ENCODE measurements around the gene ARHGAP24.
"Not testable (repeated sequence)": the region's sequence is repeated elsewhere in the genome, so short reads cannot be mapped to it uniquely, and the experiment has no call there.

Gene ARHGAP24

GRCh38 chr4:85808864-85809263 is 333.9 kb downstream of the ARHGAP24 start:
- H3K9me3 ChIP-seq (ENCODE audit: control insufficient read depth in 2 of 2, low read length in 2 of 2) = no peaks in the 10 kb centered on the region
- no peaks in the 10 kb centered on the region for H3K4me1 ChIP-seq (ENCODE audit: control insufficient read depth in 2 of 2, insufficient read depth in 2 of 2, low read length in 2 of 2)
- H3K4me3 ChIP-seq (ENCODE audit: low read length in 2 of 2) = no peak overlapping the region
- no peaks in the 10 kb centered on the region for H3K27me3 ChIP-seq (ENCODE audit: control insufficient read depth in 2 of 2, insufficient read depth in 2 of 2, low read length in 2 of 2)
- no peak overlapping the region for H3K27ac ChIP-seq (ENCODE audit: low read depth in 2 of 2, low read length in 2 of 2)
- no peak overlapping the region for H3K9ac ChIP-seq (ENCODE audit: low read depth in 1 of 2, low read length in 2 of 2)
- H3K36me3 ChIP-seq (ENCODE audit: control insufficient read depth in 2 of 2, insufficient read depth in 2 of 2, low read length in 2 of 2) = no peaks in the 10 kb centered on the region

- Histone ChIP-seq H3K36me3 (ENCODE audit: control insufficient read depth in 2 of 2, insufficient read depth in 2 of 2, low read length in 2 of 2) (no peaks in the 10 kb centered on the region), H3K9me3 (ENCODE audit: control insufficient read depth in 2 of 2, low read length in 2 of 2) (no peaks in the 10 kb centered on the region), H3K4me3 (ENCODE audit: low read length in 2 of 2) (no peak overlapping the region), H3K9ac (ENCODE audit: low read depth in 1 of 2, low read length in 2 of 2) (no peak overlapping the region), H3K27ac (ENCODE audit: low read depth in 2 of 2, low read length in 2 of 2) (no peak overlapping the region), H3K4me1 (ENCODE audit: control insufficient read depth in 2 of 2, insufficient read depth in 2 of 2, low read length in 2 of 2) (no peaks in the 10 kb centered on the region), H3K27me3 (ENCODE audit: control insufficient read depth in 2 of 2, insufficient read depth in 2 of 2, low read length in 2 of 2) (no peaks in the 10 kb centered on the region)
Measured at GRCh38 chr4:85812776-85813175, 337.8 kb downstream of the ARHGAP24 start.

- Histone ChIP-seq H3K4me3 (ENCODE audit: low read length in 2 of 2) (no peak overlapping the region), H3K36me3 (ENCODE audit: control insufficient read depth in 2 of 2, insufficient read depth in 2 of 2, low read length in 2 of 2) (no peaks in the 10 kb centered on the region), H3K9ac (ENCODE audit: low read depth in 1 of 2, low read length in 2 of 2) (no peak overlapping the region), H3K27me3 (ENCODE audit: control insufficient read depth in 2 of 2, insufficient read depth in 2 of 2, low read length in 2 of 2) (no peaks in the 10 kb centered on the region), H3K4me1 (ENCODE audit: control insufficient read depth in 2 of 2, insufficient read depth in 2 of 2, low read length in 2 of 2) (no peaks in the 10 kb centered on the region), H3K9me3 (ENCODE audit: control insufficient read depth in 2 of 2, low read length in 2 of 2) (no peaks in the 10 kb centered on the region), H3K27ac (ENCODE audit: low read depth in 2 of 2, low read length in 2 of 2) (no peak overlapping the region)
Measured at GRCh38 chr4:85815796-85816459, 341.0 kb downstream of the ARHGAP24 start.

- H3K27me3 ChIP-seq (ENCODE audit: control insufficient read depth in 2 of 2, insufficient read depth in 2 of 2, low read length in 2 of 2) = no peaks in the 10 kb centered on the region
- no peak overlapping the region for H3K9ac ChIP-seq (ENCODE audit: low read depth in 1 of 2, low read length in 2 of 2)
- no peaks in the 10 kb centered on the region for H3K4me1 ChIP-seq (ENCODE audit: control insufficient read depth in 2 of 2, insufficient read depth in 2 of 2, low read length in 2 of 2)
- no peak overlapping the region for H3K27ac ChIP-seq (ENCODE audit: low read depth in 2 of 2, low read length in 2 of 2)
- no peaks in the 10 kb centered on the region for H3K36me3 ChIP-seq (ENCODE audit: control insufficient read depth in 2 of 2, insufficient read depth in 2 of 2, low read length in 2 of 2)
- no peaks in the 10 kb centered on the region for H3K9me3 ChIP-seq (ENCODE audit: control insufficient read depth in 2 of 2, low read length in 2 of 2)
- H3K4me3 ChIP-seq (ENCODE audit: low read length in 2 of 2) = no peak overlapping the region
Measured at GRCh38 chr4:85818700-85819099, 343.8 kb downstream of the ARHGAP24 start.

- H3K27me3 ChIP-seq (ENCODE audit: control insufficient read depth in 2 of 2, insufficient read depth in 2 of 2, low read length in 2 of 2); H3K4me3 ChIP-seq (ENCODE audit: low read length in 2 of 2); H3K9ac ChIP-seq (ENCODE audit: low read depth in 1 of 2, low read length in 2 of 2); H3K9me3 ChIP-seq (ENCODE audit: control insufficient read depth in 2 of 2, low read length in 2 of 2); H3K27ac ChIP-seq (ENCODE audit: low read depth in 2 of 2, low read length in 2 of 2); H3K4me1 ChIP-seq (ENCODE audit: control insufficient read depth in 2 of 2, insufficient read depth in 2 of 2, low read length in 2 of 2); H3K36me3 ChIP-seq (ENCODE audit: control insufficient read depth in 2 of 2, insufficient read depth in 2 of 2, low read length in 2 of 2): not testable (repeated sequence)
Measured at GRCh38 chr4:85820101-85820500, 345.2 kb downstream of the ARHGAP24 start.

- Histone ChIP-seq H3K36me3 (ENCODE audit: control insufficient read depth in 2 of 2, insufficient read depth in 2 of 2, low read length in 2 of 2) (no peaks in the 10 kb centered on the region), H3K9me3 (ENCODE audit: control insufficient read depth in 2 of 2, low read length in 2 of 2) (no peaks in the 10 kb centered on the region), H3K4me1 (ENCODE audit: control insufficient read depth in 2 of 2, insufficient read depth in 2 of 2, low read length in 2 of 2) (peaks cover 5 to 8% of the 10 kb centered on the region in 2 donors), H3K4me3 (ENCODE audit: low read length in 2 of 2) (no peak overlapping the region), H3K9ac (ENCODE audit: low read depth in 1 of 2, low read length in 2 of 2) (no peak overlapping the region), H3K27ac (ENCODE audit: low read depth in 2 of 2, low read length in 2 of 2) (no peak overlapping the region), H3K27me3 (ENCODE audit: control insufficient read depth in 2 of 2, insufficient read depth in 2 of 2, low read length in 2 of 2) (no peaks in the 10 kb centered on the region)
Measured at GRCh38 chr4:85821688-85822455, 346.9 kb downstream of the ARHGAP24 start.

GRCh38 chr4:85823295-85823694 is 348.3 kb downstream of the ARHGAP24 start:
- Histone ChIP-seq H3K4me3 (ENCODE audit: low read length in 2 of 2) (no peak overlapping the region), H3K4me1 (ENCODE audit: control insufficient read depth in 2 of 2, insufficient read depth in 2 of 2, low read length in 2 of 2) (peaks cover 9 to 18% of the 10 kb centered on the region in 2 donors), H3K27ac (ENCODE audit: low read depth in 2 of 2, low read length in 2 of 2) (no peak overlapping the region), H3K27me3 (ENCODE audit: control insufficient read depth in 2 of 2, insufficient read depth in 2 of 2, low read length in 2 of 2) (no peaks in the 10 kb centered on the region), H3K36me3 (ENCODE audit: control insufficient read depth in 2 of 2, insufficient read depth in 2 of 2, low read length in 2 of 2) (no peaks in the 10 kb centered on the region), H3K9ac (ENCODE audit: low read depth in 1 of 2, low read length in 2 of 2) (no peak overlapping the region), H3K9me3 (ENCODE audit: control insufficient read depth in 2 of 2, low read length in 2 of 2) (no peaks in the 10 kb centered on the region)

GRCh38 chr4:85824166-85824945 is 349.4 kb downstream of the ARHGAP24 start:
- Histone ChIP-seq H3K27me3 (ENCODE audit: control insufficient read depth in 2 of 2, insufficient read depth in 2 of 2, low read length in 2 of 2) (no peaks in the 10 kb centered on the region), H3K9ac (ENCODE audit: low read depth in 1 of 2, low read length in 2 of 2) (no peak overlapping the region), H3K4me3 (ENCODE audit: low read length in 2 of 2) (no peak overlapping the region)

GRCh38 chr4:85826060-85826678 is 351.2 kb downstream of the ARHGAP24 start:
- H3K9ac ChIP-seq (ENCODE audit: low read depth in 1 of 2, low read length in 2 of 2) = no peak overlapping the region
- no peaks in the 10 kb centered on the region for H3K36me3 ChIP-seq (ENCODE audit: control insufficient read depth in 2 of 2, insufficient read depth in 2 of 2, low read length in 2 of 2)
- no peaks in the 10 kb centered on the region for H3K9me3 ChIP-seq (ENCODE audit: control insufficient read depth in 2 of 2, low read length in 2 of 2)
- no peak overlapping the region for H3K27ac ChIP-seq (ENCODE audit: low read depth in 2 of 2, low read length in 2 of 2)
- H3K4me3 ChIP-seq (ENCODE audit: low read length in 2 of 2) = no peak overlapping the region
- H3K27me3 ChIP-seq (ENCODE audit: control insufficient read depth in 2 of 2, insufficient read depth in 2 of 2, low read length in 2 of 2) = no peaks in the 10 kb centered on the region
- peaks cover 9 to 18% of the 10 kb centered on the region in 2 donors for H3K4me1 ChIP-seq (ENCODE audit: control insufficient read depth in 2 of 2, insufficient read depth in 2 of 2, low read length in 2 of 2)

More at GRCh38 chr4:85824166-85824945, 349.4 kb downstream of the ARHGAP24 start:
- Histone ChIP-seq H3K36me3 (ENCODE audit: control insufficient read depth in 2 of 2, insufficient read depth in 2 of 2, low read length in 2 of 2) (no peaks in the 10 kb centered on the region), H3K4me1 (ENCODE audit: control insufficient read depth in 2 of 2, insufficient read depth in 2 of 2, low read length in 2 of 2) (peaks cover 9 to 18% of the 10 kb centered on the region in 2 donors), H3K27ac (ENCODE audit: low read depth in 2 of 2, low read length in 2 of 2) (no peak overlapping the region), H3K9me3 (ENCODE audit: control insufficient read depth in 2 of 2, low read length in 2 of 2) (no peaks in the 10 kb centered on the region)

All from mucosa of rectum (tissue), 2 donors.